D721Med (cell line): ENCODE data around the gene KIAA0753.

Source experiments
- DNase-seq: peaks from one replicate; pipeline ENCODE4 v3.0.0; 2011; ENCODE audit warnings: low spot score; ENCODE audit not compliant: insufficient read length
- FAIRE-seq: peaks from 2 replicates; lab custom pipeline; 2011; peaks lifted over from hg19 to GRCh38; lab: Jason Lieb, UNC
- CTCF ChIP-seq: IDR thresholded peaks from 2 replicates; pipeline ENCODE4 v1.5.1; 2012; ENCODE audit warnings: mild to moderate bottlenecking, control low read depth; ENCODE audit not compliant: insufficient read depth; ENCODE audit errors: missing control alignments

Gene KIAA0753

GRCh38 chr17:6536053-6536452 is 104.5 kb downstream of the KIAA0753 start:
- FAIRE-seq = no peak
- no peak for TF ChIP-seq CTCF
- no peak for DNase-seq

- DNase-seq = no peak
- FAIRE-seq = no peak
- TF ChIP-seq CTCF = no peak
These were observed 105.5 kb downstream of the KIAA0753 start for GRCh38 chr17:6534846-6535514.

- DNase-seq (no peak), FAIRE-seq (no peak)
- TF ChIP-seq CTCF = no peak
These were observed 108.0 kb downstream of the KIAA0753 start for GRCh38 chr17:6532441-6532885.

- DNase-seq (no peak), FAIRE-seq (no peak)
- no peak for TF ChIP-seq CTCF
These were observed 108.9 kb downstream of the KIAA0753 start for GRCh38 chr17:6531575-6531974.

GRCh38 chr17:6530324-6530920 is 110.1 kb downstream of the KIAA0753 start:
- no peak for DNase-seq
- no peak for TF ChIP-seq CTCF
- no peak for FAIRE-seq

GRCh38 chr17:6528557-6528956 is 112.0 kb downstream of the KIAA0753 start:
- no peak for FAIRE-seq
- no peak for TF ChIP-seq CTCF
- no peak for DNase-seq
